Esophagus (tissue), 2 donors: ENCODE results near the gene OR1E1. TPM values are rescaled to one million over a fixed set of nuclear protein-coding genes. Genes with fewer than 3 reads are reported as not detected.
"Not testable (repeated sequence)": the region's sequence is repeated elsewhere in the genome, so short reads cannot be mapped to it uniquely, and the experiment has no call there.

Experiments
- H3K27ac ChIP-seq, 2 donors: one replicate each; pipeline ENCODE4 v1.5.1; 2013; ENCODE audit warnings: low read depth in 2 of 2, mild to moderate bottlenecking in 2 of 2, inconsistent platforms in 1 of 2, low read length in 1 of 2, moderate library complexity in 1 of 2
- H3K27me3 ChIP-seq, 2 donors: one replicate each; pipeline ENCODE4 v1.6.1; 2013; ENCODE audit warnings: low read length in 2 of 2, control low read depth in 1 of 2, mild to moderate bottlenecking in 1 of 2; ENCODE audit not compliant: insufficient read depth in 2 of 2, control insufficient read depth in 1 of 2
- H3K36me3 ChIP-seq, 2 donors: one replicate each; pipeline ENCODE4 v1.6.1; 2013; ENCODE audit warnings: low read length in 1 of 2; ENCODE audit not compliant: control insufficient read depth in 2 of 2, insufficient read depth in 2 of 2
- H3K4me1 ChIP-seq, 2 donors: one replicate each; pipeline ENCODE4 v1.6.1; 2013; ENCODE audit warnings: low read length in 1 of 2; ENCODE audit not compliant: control insufficient read depth in 2 of 2, insufficient read depth in 2 of 2
- H3K4me3 ChIP-seq, 2 donors: one replicate each; pipeline ENCODE4 v1.5.1; 2013; ENCODE audit warnings: low read length in 2 of 2, mild to moderate bottlenecking in 2 of 2, low read depth in 1 of 2, moderate library complexity in 1 of 2
- H3K9me3 ChIP-seq, 2 donors: one replicate each; pipeline ENCODE4 v1.6.1; 2013; ENCODE audit warnings: mild to moderate bottlenecking in 2 of 2, low read depth in 1 of 2, low read length in 1 of 2, moderate library complexity in 1 of 2; ENCODE audit not compliant: control insufficient read depth in 2 of 2, insufficient read depth in 1 of 2
- WGBS, 2 donors: extraction: QIAGEN DNeasy Blood & Tissue Kit; methylation state at CpG; one replicate each; pipeline ENCODE4 v1.1.7; 2013; 5-methylcytosine and 5-hydroxymethylcytosine counted together
- polyA plus RNA-seq, 2 donors: library from polyadenylated mRNA; stranded (reverse); fragments of 200-250 nt; gene quantifications; one replicate each; pipeline ENCODE4 v1.2.3, GENCODE V29; 2013
- donor health status: healthy with polysubstance abuse.
- donor health status: Bipolar disorder and iron deficiency.

Gene OR1E1
- polyA plus RNA-seq, 2 donors = not detected

- not testable (repeated sequence) for H3K36me3 ChIP-seq, H3K4me3 ChIP-seq, H3K4me1 ChIP-seq, H3K9me3 ChIP-seq, H3K27me3 ChIP-seq, H3K27ac ChIP-seq
- 58 to 86% methylated on average over 1 of the region's 1 CpG for WGBS, 2 donors
Measured at GRCh38 chr17:3403856-3404255, 5.6 kb upstream of the OR1E1 start.

GRCh38 chr17:3401786-3402185 lies 3.6 kb upstream of the OR1E1 start:
- H3K36me3 ChIP-seq = no peaks in the 10 kb centered on the region
- no peak overlapping the region for H3K27ac ChIP-seq
- no peaks in the 10 kb centered on the region for H3K27me3 ChIP-seq
- H3K4me3 ChIP-seq = no peak overlapping the region
- H3K9me3 ChIP-seq = no peaks in the 10 kb centered on the region
- WGBS, 2 donors = 60 to 61% methylated on average over 2 of the region's 2 CpGs
- no peaks in the 10 kb centered on the region for H3K4me1 ChIP-seq

DNA sequence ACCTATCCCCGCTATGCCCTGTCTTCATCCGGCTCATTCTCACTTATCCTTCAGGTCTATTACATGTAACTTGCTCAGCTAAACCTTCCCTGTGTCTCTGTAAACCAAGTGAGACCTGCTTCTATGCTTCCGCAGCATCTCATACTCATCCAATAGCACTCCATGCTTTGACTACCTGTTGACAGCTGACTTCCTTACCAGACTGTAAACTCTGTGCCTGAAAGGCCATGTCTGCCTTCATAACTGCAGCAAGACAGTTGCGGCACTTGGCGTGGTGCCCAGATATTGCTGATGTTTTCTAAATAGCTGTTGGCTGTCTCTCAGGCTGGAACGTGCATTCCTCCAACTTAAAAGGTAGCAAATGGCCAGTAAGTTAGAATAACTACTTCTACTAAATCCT lies 1.8 kb upstream of the OR1E1 start:
- WGBS, 2 donors = 49 to 52% methylated on average over 6 of the region's 6 CpGs

DNA sequence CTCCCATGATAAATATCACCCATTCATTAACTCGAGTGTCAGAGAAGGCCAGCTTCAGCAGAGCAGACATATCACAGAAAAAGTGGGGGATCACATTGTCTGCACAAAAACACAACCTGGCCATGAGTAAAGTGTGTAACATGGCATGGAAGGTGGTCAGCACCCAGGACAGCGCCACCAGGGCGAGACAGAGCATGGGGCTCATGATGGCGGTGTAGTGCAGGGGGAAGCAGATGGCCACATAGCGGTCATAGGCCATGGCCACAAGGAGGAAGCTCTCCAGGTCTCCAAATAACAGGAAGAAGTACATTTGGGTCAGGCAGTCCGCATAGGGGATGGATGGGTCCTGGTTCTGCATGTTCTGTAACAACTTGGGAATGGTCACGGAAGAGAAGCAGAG lies 409 bp downstream of the OR1E1 start:
- not testable (repeated sequence) for H3K9me3 ChIP-seq, H3K36me3 ChIP-seq
- 47 to 54% methylated on average over 7 of the region's 7 CpGs for WGBS, 2 donors

More for the DNA sequence above, 1.8 kb upstream of the OR1E1 start:
- Histone ChIP-seq H3K27me3 (no peaks in the 10 kb centered on the region), H3K27ac (no peak overlapping the region), H3K4me1 (no peaks in the 10 kb centered on the region), H3K4me3 (no peak overlapping the region), H3K36me3 (no peaks in the 10 kb centered on the region), H3K9me3 (no peaks in the 10 kb centered on the region)

DNA sequence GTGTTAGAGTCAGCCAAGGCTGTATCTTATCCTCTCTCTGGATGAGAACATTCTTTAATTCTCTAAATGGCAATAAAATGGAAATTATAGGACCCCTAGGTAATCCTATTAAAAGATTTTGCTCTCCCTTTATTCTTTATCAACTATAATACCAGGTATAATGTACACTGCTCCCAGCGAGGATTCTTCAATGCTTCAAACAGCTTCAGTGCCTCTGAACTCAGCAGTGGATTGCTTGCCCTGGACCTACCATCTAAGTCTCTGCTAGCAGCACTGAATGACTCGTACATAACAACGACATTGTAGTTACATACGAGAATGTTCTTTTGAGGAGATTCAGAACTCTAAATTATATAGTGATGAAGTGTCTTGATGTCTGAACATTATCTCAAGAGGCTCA lies 8.4 kb downstream of the OR1E1 start:
- Histone ChIP-seq H3K36me3 (no peaks in the 10 kb centered on the region), H3K27ac (no peak overlapping the region), H3K9me3 (peaks cover 4 to 5% of the 10 kb centered on the region in 2 donors), H3K4me3 (no peak overlapping the region), H3K27me3 (peaks cover 3% of the 10 kb centered on the region in 2 donors), H3K4me1 (peaks cover 0 to 4% of the 10 kb centered on the region in 2 donors)
- WGBS, 2 donors = 68 to 73% methylated on average over 4 of the region's 4 CpGs

More for the DNA sequence above, 409 bp downstream of the OR1E1 start:
- H3K27ac ChIP-seq, H3K27me3 ChIP-seq, H3K4me3 ChIP-seq, H3K4me1 ChIP-seq: not testable (repeated sequence)

GRCh38 chr17:3385869-3386816 lies 12.1 kb downstream of the OR1E1 start, which contains the start of gene OR3A2:
Gene OR3A2, minus strand, starts transcription at chr17:3386308.
- H3K36me3 ChIP-seq = no peaks in the 10 kb centered on the region
- H3K4me1 ChIP-seq = peaks cover 0 to 4% of the 10 kb centered on the region in 2 donors
- WGBS, 2 donors = 31 to 34% methylated on average over 90 to 92 of the region's 92 CpGs
- H3K27me3 ChIP-seq = peaks cover 3% of the 10 kb centered on the region in 2 donors
- H3K27ac ChIP-seq = no peak within 1 kb of the TSS
- peaks cover 4 to 5% of the 10 kb centered on the region in 2 donors for H3K9me3 ChIP-seq
- no peak within 1 kb of the TSS for H3K4me3 ChIP-seq

DNA sequence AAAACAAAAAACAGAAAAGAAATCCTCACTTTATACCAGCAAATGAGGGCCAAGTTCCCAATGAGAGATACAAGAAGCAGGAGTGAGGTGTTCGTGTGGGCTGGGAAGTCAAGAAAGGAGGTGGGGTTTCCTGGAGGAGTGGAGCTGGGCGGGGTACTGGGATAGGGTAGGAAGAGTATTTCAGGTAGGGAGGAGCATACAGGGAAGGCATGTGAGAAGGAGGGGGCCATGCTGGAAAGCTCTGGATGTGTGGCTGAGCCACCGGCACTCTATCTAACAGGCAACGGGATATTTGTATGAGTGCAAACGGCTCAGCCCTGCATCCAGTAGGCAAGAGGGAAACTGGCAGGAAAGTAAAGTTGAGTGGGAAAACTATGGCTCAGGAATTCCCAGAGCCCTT lies 16.3 kb downstream of the OR1E1 start:
- no peak overlapping the region for H3K4me3 ChIP-seq
- peaks cover 0 to 4% of the 10 kb centered on the region in 2 donors for H3K4me1 ChIP-seq
- no peaks in the 10 kb centered on the region for H3K36me3 ChIP-seq
- peaks cover 4 to 5% of the 10 kb centered on the region in 2 donors for H3K9me3 ChIP-seq
- H3K27me3 ChIP-seq = peaks cover 3% of the 10 kb centered on the region in 2 donors
- H3K27ac ChIP-seq = no peak overlapping the region
- 75 to 79% methylated on average over 5 of the region's 5 CpGs for WGBS, 2 donors

- Histone ChIP-seq H3K36me3 (no peaks in the 10 kb centered on the region), H3K9me3 (no peaks in the 10 kb centered on the region), H3K27me3 (no peaks in the 10 kb centered on the region), H3K27ac (no peak overlapping the region), H3K4me3 (no peak overlapping the region), H3K4me1 (no peaks in the 10 kb centered on the region)
- 75 to 80% methylated on average over 6 to 8 of the region's 8 CpGs for WGBS, 2 donors
Measured at GRCh38 chr17:3378321-3378720, 19.9 kb downstream of the OR1E1 start.

DNA sequence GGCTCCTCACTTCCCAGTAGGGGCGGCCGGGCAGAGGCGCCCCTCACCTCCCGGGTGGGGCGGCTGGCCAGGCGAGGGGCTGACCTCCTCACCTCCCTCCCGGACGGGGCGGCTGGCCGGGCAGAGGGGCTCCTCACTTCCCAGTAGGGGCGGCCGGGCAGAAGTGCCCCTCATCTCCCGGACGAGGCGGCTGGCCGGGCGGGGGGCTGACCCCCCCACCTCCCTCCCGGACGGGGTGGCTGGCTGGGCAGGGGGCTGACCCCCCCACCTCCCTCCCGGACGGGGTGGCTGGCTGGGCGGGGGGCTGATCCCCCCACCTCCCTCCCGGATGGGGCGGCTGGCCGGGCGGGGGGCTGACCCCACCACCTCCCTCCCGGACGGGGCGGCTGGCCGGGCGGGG lies 27.0 kb downstream of the OR1E1 start:
- not testable (repeated sequence) for H3K9me3 ChIP-seq, H3K4me3 ChIP-seq, H3K36me3 ChIP-seq, H3K4me1 ChIP-seq, H3K27me3 ChIP-seq, H3K27ac ChIP-seq
- WGBS, 2 donors = 94 to 100% methylated on average over 1 to 31 of the region's 31 CpGs
